ENCODE measurements around the gene CCNF. TPM values are rescaled to one million over a fixed set of nuclear protein-coding genes. Genes with fewer than 3 reads are reported as not detected.

CCNF gene
- total RNA-seq, 1 experiment from 2014 or later, result 60.8 TPM

DNA sequence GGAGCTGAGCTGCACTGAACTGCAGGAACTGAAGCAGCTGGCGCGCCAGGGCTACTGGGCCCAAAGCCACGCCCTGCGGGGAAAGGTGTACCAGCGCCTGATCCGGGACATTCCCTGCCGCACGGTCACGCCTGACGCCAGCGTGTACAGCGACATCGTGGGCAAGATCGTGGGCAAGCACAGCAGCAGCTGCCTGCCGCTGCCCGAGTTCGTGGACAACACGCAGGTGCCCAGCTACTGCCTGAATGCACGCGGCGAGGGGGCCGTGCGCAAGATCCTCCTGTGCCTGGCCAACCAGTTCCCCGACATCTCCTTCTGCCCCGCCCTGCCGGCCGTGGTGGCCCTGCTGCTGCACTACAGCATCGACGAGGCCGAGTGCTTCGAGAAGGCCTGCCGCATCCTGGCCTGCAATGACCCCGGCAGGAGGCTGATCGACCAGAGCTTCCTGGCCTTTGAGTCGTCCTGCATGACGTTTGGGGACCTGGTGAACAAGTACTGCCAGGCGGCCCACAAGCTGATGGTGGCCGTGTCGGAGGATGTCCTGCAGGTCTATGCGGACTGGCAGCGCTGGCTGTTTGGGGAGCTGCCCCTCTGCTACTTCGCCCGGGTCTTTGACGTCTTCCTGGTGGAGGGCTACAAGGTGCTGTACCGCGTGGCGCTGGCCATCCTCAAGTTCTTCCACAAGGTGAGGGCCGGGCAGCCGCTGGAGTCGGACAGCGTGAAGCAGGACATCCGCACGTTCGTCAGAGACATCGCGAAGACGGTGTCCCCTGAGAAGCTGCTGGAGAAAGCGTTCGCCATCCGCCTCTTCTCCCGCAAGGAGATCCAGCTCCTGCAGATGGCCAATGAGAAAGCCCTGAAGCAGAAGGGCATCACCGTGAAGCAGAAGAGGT, 67.2 kb downstream of the CCNF start:
- Histone ChIP-seq H3K4me2 (ENCODE audit: low read length) (no peak overlapping the region), H3K9me3 (ENCODE audit: control insufficient read depth in 1 of 2, insufficient read depth in 1 of 2, low read depth in 1 of 2, low read length in 2 of 2) (no peaks in the 10 kb centered on the region), H3K9ac (ENCODE audit: low read length) (no peak overlapping the region), H2AFZ (ENCODE audit: low read depth, low read length, poor library complexity, severe bottlenecking) (no peak overlapping the region), H3K4me3 (replicated peaks in 1 of 2; ENCODE audit: low read depth in 1 of 2, low read length in 2 of 2) (no peak overlapping the region), H3K79me2 (ENCODE audit: insufficient read depth, low read length) (peaks cover 7% of the 10 kb centered on the region; the same call in 1 of the 2 replicates), H3K36me3 (ENCODE audit: control insufficient read depth in 1 of 2, insufficient read depth in 2 of 2, low read length in 2 of 2) (no peaks in the 10 kb centered on the region), H3K27ac (ENCODE audit: low read depth, low read length) (no peak overlapping the region), H3K9me2 (ENCODE audit: insufficient read depth) (no peaks in the 10 kb centered on the region), H3K4me1 (ENCODE audit: control insufficient read depth in 1 of 2, insufficient read depth in 2 of 2, low read length in 2 of 2) (peaks cover under 1 to 2% of the 10 kb centered on the region in 2 experiments; a peak in 1 of 4 replicates), H3K27me3 (ENCODE audit: insufficient read depth, low read length) (no peaks in the 10 kb centered on the region), H4K20me1 (ENCODE audit: insufficient read depth) (no peaks in the 10 kb centered on the region)
- intact Hi-C loops (cut with micrococcal nuclease), result no loop called here
- ChIA-PET RAD21 (ENCODE audit: low non-redundant PET in 1 of 2, low total read pairs in 2 of 2, uncharacterized antibody in 2 of 2, unreplicated experiment in 2 of 2) (no interaction called here), CTCF (no interaction called here), POLR2A (no interaction called here)
- TF ChIP-seq EZH2phosphoT487 (IDR thresholded peaks at IDR 0.05; ENCODE audit: borderline replicate concordance) (no peak), RAD21 (IDR thresholded peaks at IDR 0.05; ENCODE audit: low read depth) (no peak)
- BruUV-seq (replicated peaks), result TSS peak; percentile 54
- DNase-seq (ENCODE audit: low read depth, low spot score) (no peak), ATAC-seq (no peak)

DNA sequence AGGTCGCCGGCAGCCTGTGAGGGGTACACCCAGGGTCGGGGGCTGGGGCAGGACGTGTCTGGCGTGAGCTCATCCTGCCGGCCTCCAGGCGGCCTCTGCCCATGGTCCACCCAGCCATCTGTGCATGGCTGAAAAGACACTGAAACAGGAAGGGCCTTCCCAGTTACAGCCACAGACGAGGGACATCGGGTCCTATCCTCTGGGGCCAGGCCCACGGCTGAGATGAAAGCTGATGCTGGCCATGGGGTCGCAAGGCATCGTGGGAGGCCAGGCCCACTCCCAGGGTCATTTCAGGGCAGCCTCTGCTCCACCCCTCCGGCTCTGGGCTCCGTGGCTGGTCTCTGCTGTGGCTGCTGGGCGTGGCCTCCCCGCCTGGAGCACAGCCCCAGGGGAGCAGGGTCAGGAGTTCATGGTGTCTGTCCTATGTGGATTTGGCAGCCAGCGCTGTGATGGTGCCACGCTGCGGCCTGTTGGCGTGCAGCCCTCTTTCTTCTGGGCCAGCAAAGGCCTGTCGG, 67.9 kb downstream of the CCNF start:
- H4K20me1 ChIP-seq (ENCODE audit: insufficient read depth), result no peaks in the 10 kb centered on the region
- H3K27ac ChIP-seq (ENCODE audit: low read depth, low read length), result no peak overlapping the region
- no peak overlapping the region for H3K4me2 ChIP-seq (ENCODE audit: low read length)
- no TSS peak for BruUV-seq (replicated peaks)
- ATAC-seq, result no peak
- ChIA-PET RAD21 (ENCODE audit: low non-redundant PET in 1 of 2, low total read pairs in 2 of 2, uncharacterized antibody in 2 of 2, unreplicated experiment in 2 of 2) (no interaction called here), CTCF (no interaction called here), POLR2A (no interaction called here)
- peaks cover 6% of the 10 kb centered on the region; the same call in 1 of the 2 replicates for H3K79me2 ChIP-seq (ENCODE audit: insufficient read depth, low read length)
- no peaks in the 10 kb centered on the region for H3K27me3 ChIP-seq (ENCODE audit: insufficient read depth, low read length)
- H3K36me3 ChIP-seq (ENCODE audit: control insufficient read depth in 1 of 2, insufficient read depth in 2 of 2, low read length in 2 of 2), result peaks cover 0 to 4% of the 10 kb centered on the region in 2 experiments; a peak in 1 of 4 replicates
- intact Hi-C loops (cut with micrococcal nuclease), result no loop called here
- H3K9ac ChIP-seq (ENCODE audit: low read length), result no peak overlapping the region
- no peaks in the 10 kb centered on the region for H3K9me3 ChIP-seq (ENCODE audit: control insufficient read depth in 1 of 2, insufficient read depth in 1 of 2, low read depth in 1 of 2, low read length in 2 of 2)
- H3K9me2 ChIP-seq (ENCODE audit: insufficient read depth), result no peaks in the 10 kb centered on the region
- H2AFZ ChIP-seq (ENCODE audit: low read depth, low read length, poor library complexity, severe bottlenecking), result no peak overlapping the region
- no peak overlapping the region for H3K4me3 ChIP-seq (replicated peaks in 1 of 2; ENCODE audit: low read depth in 1 of 2, low read length in 2 of 2)
- DNase-seq (ENCODE audit: low read depth, low spot score), result no peak
- H3K4me1 ChIP-seq (ENCODE audit: control insufficient read depth in 1 of 2, insufficient read depth in 2 of 2, low read length in 2 of 2), result peaks cover 3 to 6% of the 10 kb centered on the region in 2 experiments; a peak in 1 of 4 replicates
- TF ChIP-seq SP1 (IDR thresholded peaks at IDR 0.05; ENCODE audit: low read depth) (no peak), FOSL1 (IDR thresholded peaks at IDR 0.05; ENCODE audit: low read depth) (no peak), SRF (IDR thresholded peaks at IDR 0.05; ENCODE audit: low read depth) (no peak), CEBPB (IDR thresholded peaks at IDR 0.05; ENCODE audit: low read depth) (no peak), EZH2 (IDR thresholded peaks at IDR 0.05) (no peak), POLR2A (IDR thresholded peaks at IDR 0.05; ENCODE audit: borderline replicate concordance, extremely low read depth, insufficient read depth, insufficient read length) (no peak), JUND (IDR thresholded peaks at IDR 0.05) (no peak), SIN3A (IDR thresholded peaks at IDR 0.05; ENCODE audit: low read depth) (no peak)
- TF ChIP-seq, protein P1, sequence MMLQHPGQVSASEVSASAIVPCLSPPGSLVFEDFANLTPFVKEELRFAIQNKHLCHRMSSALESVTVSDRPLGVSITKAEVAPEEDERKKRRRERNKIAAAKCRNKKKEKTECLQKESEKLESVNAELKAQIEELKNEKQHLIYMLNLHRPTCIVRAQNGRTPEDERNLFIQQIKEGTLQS (IDR thresholded peaks at IDR 0.05), result no peak
- TF ChIP-seq, protein P2, sequence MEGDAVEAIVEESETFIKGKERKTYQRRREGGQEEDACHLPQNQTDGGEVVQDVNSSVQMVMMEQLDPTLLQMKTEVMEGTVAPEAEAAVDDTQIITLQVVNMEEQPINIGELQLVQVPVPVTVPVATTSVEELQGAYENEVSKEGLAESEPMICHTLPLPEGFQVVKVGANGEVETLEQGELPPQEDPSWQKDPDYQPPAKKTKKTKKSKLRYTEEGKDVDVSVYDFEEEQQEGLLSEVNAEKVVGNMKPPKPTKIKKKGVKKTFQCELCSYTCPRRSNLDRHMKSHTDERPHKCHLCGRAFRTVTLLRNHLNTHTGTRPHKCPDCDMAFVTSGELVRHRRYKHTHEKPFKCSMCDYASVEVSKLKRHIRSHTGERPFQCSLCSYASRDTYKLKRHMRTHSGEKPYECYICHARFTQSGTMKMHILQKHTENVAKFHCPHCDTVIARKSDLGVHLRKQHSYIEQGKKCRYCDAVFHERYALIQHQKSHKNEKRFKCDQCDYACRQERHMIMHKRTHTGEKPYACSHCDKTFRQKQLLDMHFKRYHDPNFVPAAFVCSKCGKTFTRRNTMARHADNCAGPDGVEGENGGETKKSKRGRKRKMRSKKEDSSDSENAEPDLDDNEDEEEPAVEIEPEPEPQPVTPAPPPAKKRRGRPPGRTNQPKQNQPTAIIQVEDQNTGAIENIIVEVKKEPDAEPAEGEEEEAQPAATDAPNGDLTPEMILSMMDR (IDR thresholded peaks at IDR 0.05 in 2 of 3, conservative IDR thresholded peaks at IDR 0.05 in 1 of 3; ENCODE audit: borderline replicate concordance in 1 of 3, insufficient read depth in 1 of 3, low read depth in 2 of 3, low read length in 2 of 3), result no peak
- TF ChIP-seq, protein P3, sequence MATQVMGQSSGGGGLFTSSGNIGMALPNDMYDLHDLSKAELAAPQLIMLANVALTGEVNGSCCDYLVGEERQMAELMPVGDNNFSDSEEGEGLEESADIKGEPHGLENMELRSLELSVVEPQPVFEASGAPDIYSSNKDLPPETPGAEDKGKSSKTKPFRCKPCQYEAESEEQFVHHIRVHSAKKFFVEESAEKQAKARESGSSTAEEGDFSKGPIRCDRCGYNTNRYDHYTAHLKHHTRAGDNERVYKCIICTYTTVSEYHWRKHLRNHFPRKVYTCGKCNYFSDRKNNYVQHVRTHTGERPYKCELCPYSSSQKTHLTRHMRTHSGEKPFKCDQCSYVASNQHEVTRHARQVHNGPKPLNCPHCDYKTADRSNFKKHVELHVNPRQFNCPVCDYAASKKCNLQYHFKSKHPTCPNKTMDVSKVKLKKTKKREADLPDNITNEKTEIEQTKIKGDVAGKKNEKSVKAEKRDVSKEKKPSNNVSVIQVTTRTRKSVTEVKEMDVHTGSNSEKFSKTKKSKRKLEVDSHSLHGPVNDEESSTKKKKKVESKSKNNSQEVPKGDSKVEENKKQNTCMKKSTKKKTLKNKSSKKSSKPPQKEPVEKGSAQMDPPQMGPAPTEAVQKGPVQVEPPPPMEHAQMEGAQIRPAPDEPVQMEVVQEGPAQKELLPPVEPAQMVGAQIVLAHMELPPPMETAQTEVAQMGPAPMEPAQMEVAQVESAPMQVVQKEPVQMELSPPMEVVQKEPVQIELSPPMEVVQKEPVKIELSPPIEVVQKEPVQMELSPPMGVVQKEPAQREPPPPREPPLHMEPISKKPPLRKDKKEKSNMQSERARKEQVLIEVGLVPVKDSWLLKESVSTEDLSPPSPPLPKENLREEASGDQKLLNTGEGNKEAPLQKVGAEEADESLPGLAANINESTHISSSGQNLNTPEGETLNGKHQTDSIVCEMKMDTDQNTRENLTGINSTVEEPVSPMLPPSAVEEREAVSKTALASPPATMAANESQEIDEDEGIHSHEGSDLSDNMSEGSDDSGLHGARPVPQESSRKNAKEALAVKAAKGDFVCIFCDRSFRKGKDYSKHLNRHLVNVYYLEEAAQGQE (IDR thresholded peaks at IDR 0.05; ENCODE audit: low read depth), result no peak
